ENCODE results near the gene CLK4.

- TF ChIP-seq CTCF (IDR thresholded peaks at IDR 0.05) (no peak), POLR2A (IDR thresholded peaks at IDR 0.05) (no peak), EP300 (IDR thresholded peaks at IDR 0.05) (no peak)
These were observed 45.2 kb downstream of the CLK4 start for GRCh38 chr5:178581621-178582020.

All from tibial nerve (tissue), 4 donors.